DND-41 (cell line): ENCODE measurements around the gene TALDO1.
"Not testable (repeated sequence)": the region's sequence is repeated elsewhere in the genome, so short reads cannot be mapped to it uniquely, and the experiment has no call there.

Source experiments
- ATAC-seq: fragments of 200-7000 bp; cut with Tn5 transposase; 3 replicates; pipeline ENCODE4 v1.9.1; 2021; ENCODE audit warnings: low read depth; ENCODE audit not compliant: insufficient read depth
- DNase-seq: peaks from one replicate; pipeline ENCODE4 v3.0.0-alpha.2; 2020
- H2AFZ ChIP-seq: 2 replicates; pipeline ENCODE4 v1.6.0; 2012; ENCODE audit warnings: low read depth, low read length
- H3K27ac ChIP-seq: 2 replicates; pipeline ENCODE4 v1.5.1; 2012; ENCODE audit warnings: low read length, inconsistent platforms
- H3K27me3 ChIP-seq: fragments of 200-600 bp; sonication (generic); 2 replicates; pipeline ENCODE4 v1.6.0; 2012; ENCODE audit warnings: low read length, mild to moderate bottlenecking, inconsistent platforms; ENCODE audit not compliant: insufficient read depth, poor library complexity
- H3K36me3 ChIP-seq: 2 replicates; pipeline ENCODE4 v1.5.1; 2012; ENCODE audit warnings: low read length, inconsistent platforms; ENCODE audit not compliant: insufficient read depth
- H3K4me1 ChIP-seq: 2 replicates; pipeline ENCODE4 v1.5.1; 2012; ENCODE audit warnings: mild to moderate bottlenecking, low read length; ENCODE audit not compliant: insufficient read depth
- H3K4me2 ChIP-seq: 2 replicates; pipeline ENCODE4 v1.6.0; 2012; ENCODE audit warnings: mild to moderate bottlenecking, moderate library complexity, low read length, inconsistent platforms; ENCODE audit not compliant: insufficient read depth
- H3K4me3 ChIP-seq, 2 experiments: fragments of 200-600 bp in 1 of 2; shearing (Covaris generic) in 1 of 2; 2 replicates each; pipeline ENCODE4 v1.5.1; 2012 to 2016; ENCODE audit warnings: inconsistent platforms in 2 of 2, low read length in 2 of 2, mild to moderate bottlenecking in 2 of 2, low read depth in 1 of 2, moderate library complexity in 1 of 2
- H3K79me2 ChIP-seq: 2 replicates; pipeline ENCODE4 v1.6.0; 2012; ENCODE audit warnings: low read length, inconsistent platforms; ENCODE audit not compliant: insufficient read depth
- H3K9ac ChIP-seq: 2 replicates; pipeline ENCODE4 v1.6.0; 2012; ENCODE audit warnings: low read depth, mild to moderate bottlenecking, inconsistent platforms, low read length, moderate library complexity
- H3K9me3 ChIP-seq: 2 replicates; pipeline ENCODE4 v1.5.1; 2012; ENCODE audit warnings: low read length, moderate library complexity, mild to moderate bottlenecking, inconsistent platforms; ENCODE audit not compliant: insufficient read depth, severe bottlenecking
- H4K20me1 ChIP-seq: 2 replicates; pipeline ENCODE4 v1.6.0; 2012; ENCODE audit warnings: low read length; ENCODE audit not compliant: insufficient read depth
- EZH2 ChIP-seq: IDR thresholded peaks from 3 replicates; pipeline ENCODE4 v1.6.1; 2012; ENCODE audit warnings: borderline replicate concordance, low read depth, mild to moderate bottlenecking, moderate library complexity, low read length, inconsistent platforms; ENCODE audit not compliant: severe bottlenecking
- TF ChIP-seq, protein P1 (sequence below): IDR thresholded peaks from 2 replicates; pipeline ENCODE4 v1.5.1; 2012; ENCODE audit warnings: borderline replicate concordance, low read length, moderate library complexity, mild to moderate bottlenecking; ENCODE audit not compliant: poor library complexity, severe bottlenecking; ENCODE audit errors: extremely low read depth

The TALDO1 gene

DNA sequence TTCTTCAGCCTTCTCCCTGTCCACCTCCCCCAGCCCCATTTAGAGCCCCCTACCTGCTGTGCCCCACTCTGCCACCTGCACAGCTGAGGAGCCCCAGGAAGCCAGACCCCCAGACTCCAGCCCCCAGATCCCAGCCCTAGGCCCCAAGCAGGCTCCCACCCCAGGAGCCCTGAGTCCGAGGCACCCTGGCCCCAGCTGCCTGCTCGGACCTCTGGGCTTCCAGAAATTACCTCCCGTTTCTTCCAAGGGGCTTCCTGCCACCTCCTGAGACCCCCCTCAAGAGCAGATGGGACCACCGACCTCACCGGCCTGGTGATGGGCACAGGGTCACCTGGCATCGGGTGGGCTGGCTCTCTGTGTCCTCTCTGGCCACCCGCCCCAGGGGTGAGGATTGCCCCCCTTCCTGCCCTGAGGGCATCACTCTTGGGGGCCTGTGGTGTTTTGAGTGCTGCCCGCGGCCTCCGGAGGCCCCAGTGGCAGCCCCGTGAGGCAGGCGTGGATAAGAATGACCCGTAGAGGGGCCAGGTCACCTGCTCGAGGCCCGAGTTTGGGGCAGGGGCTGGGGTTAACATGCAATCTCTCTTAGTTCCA, 18.3 kb upstream of the TALDO1 start:
- no peaks in the 10 kb centered on the region for H3K27me3 ChIP-seq
- no peak for ATAC-seq
- H3K4me3 ChIP-seq = no peak overlapping the region
- H3K4me1 ChIP-seq = peaks cover 4% of the 10 kb centered on the region
- DNase-seq = no peak
- H2AFZ ChIP-seq = no peak overlapping the region
- TF ChIP-seq, protein P1, sequence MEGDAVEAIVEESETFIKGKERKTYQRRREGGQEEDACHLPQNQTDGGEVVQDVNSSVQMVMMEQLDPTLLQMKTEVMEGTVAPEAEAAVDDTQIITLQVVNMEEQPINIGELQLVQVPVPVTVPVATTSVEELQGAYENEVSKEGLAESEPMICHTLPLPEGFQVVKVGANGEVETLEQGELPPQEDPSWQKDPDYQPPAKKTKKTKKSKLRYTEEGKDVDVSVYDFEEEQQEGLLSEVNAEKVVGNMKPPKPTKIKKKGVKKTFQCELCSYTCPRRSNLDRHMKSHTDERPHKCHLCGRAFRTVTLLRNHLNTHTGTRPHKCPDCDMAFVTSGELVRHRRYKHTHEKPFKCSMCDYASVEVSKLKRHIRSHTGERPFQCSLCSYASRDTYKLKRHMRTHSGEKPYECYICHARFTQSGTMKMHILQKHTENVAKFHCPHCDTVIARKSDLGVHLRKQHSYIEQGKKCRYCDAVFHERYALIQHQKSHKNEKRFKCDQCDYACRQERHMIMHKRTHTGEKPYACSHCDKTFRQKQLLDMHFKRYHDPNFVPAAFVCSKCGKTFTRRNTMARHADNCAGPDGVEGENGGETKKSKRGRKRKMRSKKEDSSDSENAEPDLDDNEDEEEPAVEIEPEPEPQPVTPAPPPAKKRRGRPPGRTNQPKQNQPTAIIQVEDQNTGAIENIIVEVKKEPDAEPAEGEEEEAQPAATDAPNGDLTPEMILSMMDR = no peak
- no peak for TF ChIP-seq EZH2
- H3K9ac ChIP-seq = no peak overlapping the region
- H3K27ac ChIP-seq = no peak overlapping the region
- no peaks in the 10 kb centered on the region for H3K36me3 ChIP-seq
- H3K9me3 ChIP-seq = no peaks in the 10 kb centered on the region
- no peaks in the 10 kb centered on the region for H3K79me2 ChIP-seq
- peaks cover 7% of the 10 kb centered on the region; the same call in 1 of the 2 replicates for H4K20me1 ChIP-seq
- no peak overlapping the region for H3K4me2 ChIP-seq

DNA sequence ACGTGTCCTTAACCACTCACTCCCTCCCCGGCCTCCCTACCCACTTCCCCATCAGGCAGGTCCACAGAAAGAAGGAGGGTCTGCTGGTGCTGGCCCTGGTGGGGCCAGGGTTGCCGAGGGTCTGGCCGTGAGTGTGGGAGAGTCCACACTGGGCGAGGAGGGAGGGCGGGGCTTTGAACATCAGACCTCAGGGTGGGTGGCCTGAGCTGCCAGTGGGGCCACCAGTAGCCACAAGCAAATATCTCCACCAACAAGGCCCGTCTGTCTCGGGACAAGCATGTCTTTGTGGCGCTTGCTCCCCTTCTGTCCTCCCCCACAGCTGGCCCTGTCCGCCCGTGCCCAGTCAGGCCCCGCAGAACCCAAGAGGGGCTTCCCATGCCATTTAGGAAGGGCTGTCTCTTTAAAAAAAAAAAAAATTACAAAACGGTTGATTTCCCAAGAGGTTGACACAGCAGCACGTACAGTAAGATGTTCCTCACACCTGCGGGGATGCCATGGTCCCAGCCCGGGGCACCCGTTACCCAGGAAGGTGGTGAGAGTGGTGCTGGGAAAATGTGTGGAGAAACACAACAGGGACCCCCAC, 17.7 kb upstream of the TALDO1 start:
- no peak overlapping the region for H3K27ac ChIP-seq
- no peak overlapping the region for H3K4me3 ChIP-seq
- no peak overlapping the region for H3K9ac ChIP-seq
- no peak overlapping the region for H3K4me2 ChIP-seq
- no peaks in the 10 kb centered on the region for H3K79me2 ChIP-seq
- DNase-seq (no peak), ATAC-seq (no peak)
- H2AFZ ChIP-seq = no peak overlapping the region
- no peaks in the 10 kb centered on the region for H3K9me3 ChIP-seq
- H3K36me3 ChIP-seq = no peaks in the 10 kb centered on the region
- H3K4me1 ChIP-seq = peaks cover 4% of the 10 kb centered on the region
- H3K27me3 ChIP-seq = no peaks in the 10 kb centered on the region
- peaks cover 7% of the 10 kb centered on the region; the same call in 1 of the 2 replicates for H4K20me1 ChIP-seq
- TF ChIP-seq EZH2 = no peak
- TF ChIP-seq, protein P1 = no peak

GRCh38 chr11:733072-733471, 14.2 kb upstream of the TALDO1 start:
- H2AFZ ChIP-seq = no peak overlapping the region
- ATAC-seq = no peak

GRCh38 chr11:734541-734940, 12.7 kb upstream of the TALDO1 start:
- not testable (repeated sequence) for H3K9ac ChIP-seq, H3K4me2 ChIP-seq, H3K79me2 ChIP-seq, H2AFZ ChIP-seq, H3K9me3 ChIP-seq, H3K4me1 ChIP-seq, H4K20me1 ChIP-seq, H3K36me3 ChIP-seq, ATAC-seq, H3K27ac ChIP-seq, H3K4me3 ChIP-seq, DNase-seq
- H3K27me3 ChIP-seq = peaks cover 13% of the 10 kb centered on the region

More at GRCh38 chr11:733072-733471, 14.2 kb upstream of the TALDO1 start:
- no peak for DNase-seq
- Histone ChIP-seq H3K27ac (no peak overlapping the region), H4K20me1 (no peaks in the 10 kb centered on the region), H3K9ac (no peak overlapping the region), H3K4me3 (no peak overlapping the region), H3K4me1 (no peaks in the 10 kb centered on the region; the same call in 1 of the 2 replicates), H3K9me3 (no peaks in the 10 kb centered on the region), H3K27me3 (peaks cover 12% of the 10 kb centered on the region), H3K36me3 (no peaks in the 10 kb centered on the region), H3K4me2 (no peak overlapping the region), H3K79me2 (no peaks in the 10 kb centered on the region)
- TF ChIP-seq, protein P1 = no peak
- TF ChIP-seq EZH2 = no peak
